HG02759 (cell line): ENCODE data around the gene PLCH1.

Experiments used
- ATAC-seq: cut with Tn5 transposase; IDR thresholded peaks from one replicate; pipeline ENCODE4 v1.9.1; 2021; ENCODE audit warnings: mild to moderate bottlenecking, moderate library complexity; ENCODE audit not compliant: unreplicated experiment

Gene PLCH1

DNA sequence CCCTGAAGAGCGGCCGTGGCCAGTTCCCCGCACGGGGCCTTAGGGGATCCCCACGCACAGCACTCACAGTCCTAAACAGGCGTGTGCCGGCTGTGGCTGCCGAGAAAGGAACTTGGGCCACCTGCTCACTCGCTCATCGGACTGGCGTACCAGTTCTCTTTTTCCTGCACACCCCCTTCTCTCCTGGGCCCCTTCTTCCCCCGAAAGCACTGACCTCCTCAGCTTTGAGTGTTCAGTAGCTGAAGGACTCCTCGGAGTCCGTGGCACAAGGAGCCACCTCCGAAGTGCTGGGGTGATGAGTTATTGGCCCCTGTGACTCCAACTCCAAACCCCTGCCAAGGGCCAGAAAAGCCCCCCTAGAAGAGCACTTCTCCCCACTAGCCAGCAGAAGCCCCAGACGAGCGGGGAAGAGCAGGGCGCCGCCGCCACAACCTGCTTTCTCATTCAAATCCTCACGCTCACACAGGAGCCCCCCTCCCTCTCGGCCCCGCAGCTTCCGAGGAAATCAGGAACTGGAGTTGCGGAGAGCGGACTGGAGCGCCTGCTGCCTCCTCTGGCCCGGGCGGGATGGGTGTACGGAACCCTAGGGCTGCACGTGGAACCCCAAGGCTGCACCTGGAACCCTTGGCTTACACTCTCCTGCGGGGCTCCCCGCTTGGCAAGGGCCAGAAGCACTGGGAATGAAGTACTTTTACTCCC lies at the start of gene PLCH1:
Gene PLCH1, minus strand, starts transcription at position 446 of the 699 bp plus-strand sequence. CDS start 40,847 bp downstream, outside the sequence.
- peak; percentile 60 for ATAC-seq

GRCh38 chr3:155792532-155792931 lies 47.7 kb upstream of the PLCH1 start:
- ATAC-seq: no peak

DNA sequence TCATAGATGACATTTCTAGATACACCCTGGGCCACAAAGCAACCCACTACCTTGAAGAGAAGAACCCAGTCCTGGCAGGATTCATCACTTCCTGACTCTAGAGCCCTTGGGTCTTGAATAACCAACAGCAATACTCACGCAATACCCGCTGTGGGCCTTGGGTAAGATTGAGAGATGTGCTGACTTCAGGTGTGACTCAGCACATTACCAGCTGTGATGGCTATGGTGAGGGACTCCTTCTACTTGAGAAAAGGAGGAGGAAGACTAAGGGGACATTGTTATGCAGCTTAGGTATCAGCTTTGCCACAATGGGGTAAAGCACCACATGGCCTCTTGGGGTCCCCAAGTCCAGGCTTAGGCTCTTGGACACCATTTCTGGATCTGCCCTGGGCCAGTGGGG lies 46.3 kb upstream of the PLCH1 start:
- ATAC-seq: no peak

GRCh38 chr3:155790272-155790925 lies 45.5 kb upstream of the PLCH1 start:
- ATAC-seq: no peak

DNA sequence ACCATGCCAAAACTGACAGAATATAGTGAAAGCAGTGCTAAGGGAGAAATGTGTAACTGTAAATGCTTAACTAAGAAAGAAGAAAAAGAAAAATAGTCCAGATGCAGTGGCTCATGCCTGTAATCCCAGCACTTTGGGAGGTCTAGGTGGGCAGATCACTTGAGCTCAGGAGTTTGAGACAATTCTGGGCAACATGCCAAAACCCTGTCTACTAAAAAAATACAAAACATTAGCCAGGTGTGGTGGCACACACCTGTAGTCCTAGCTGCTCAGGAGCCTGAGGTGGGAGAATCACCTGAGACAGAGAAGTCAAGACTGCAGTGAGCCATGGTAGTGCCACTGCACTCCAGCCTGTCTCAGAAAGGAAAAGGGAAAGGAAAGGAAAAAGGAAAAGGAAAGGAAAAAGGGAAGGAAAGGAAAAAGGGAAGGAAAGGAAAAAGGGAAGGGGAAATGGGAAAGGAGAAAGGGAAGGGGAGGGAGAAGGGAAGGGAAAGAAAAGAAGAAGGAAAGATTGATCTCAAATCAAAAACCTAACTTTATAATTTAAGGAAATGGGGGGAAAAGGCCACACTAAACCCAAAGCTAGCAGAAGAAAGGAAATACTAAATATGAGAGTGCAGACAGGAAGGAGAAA lies 40.9 kb upstream of the PLCH1 start:
- ATAC-seq: no peak

DNA sequence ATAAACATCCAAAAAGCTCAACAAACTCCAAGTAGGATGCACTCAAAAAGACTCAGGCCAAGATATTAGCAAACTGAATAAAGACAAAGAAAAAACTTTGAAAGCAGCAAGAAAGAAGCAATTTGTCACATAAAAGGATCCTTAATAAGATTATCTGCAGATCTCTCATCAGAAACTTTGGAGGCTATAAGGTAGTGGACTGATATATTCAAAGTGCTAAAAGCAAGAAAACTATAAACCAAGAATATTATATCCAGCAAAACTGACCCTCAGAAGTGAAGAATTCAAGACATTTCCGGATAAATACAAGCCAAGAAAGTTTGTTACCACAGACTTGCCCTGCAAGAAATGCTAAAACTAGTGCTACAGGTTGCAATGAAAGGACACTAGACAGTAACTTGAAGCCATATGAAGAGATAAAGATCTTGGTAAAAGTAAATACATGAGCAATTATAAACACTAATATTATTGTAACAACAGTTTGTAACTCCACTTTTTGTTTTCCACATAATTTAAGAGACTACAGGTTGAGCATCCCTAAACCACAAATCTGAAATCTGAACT lies 37.6 kb upstream of the PLCH1 start:
- no peak for ATAC-seq

DNA sequence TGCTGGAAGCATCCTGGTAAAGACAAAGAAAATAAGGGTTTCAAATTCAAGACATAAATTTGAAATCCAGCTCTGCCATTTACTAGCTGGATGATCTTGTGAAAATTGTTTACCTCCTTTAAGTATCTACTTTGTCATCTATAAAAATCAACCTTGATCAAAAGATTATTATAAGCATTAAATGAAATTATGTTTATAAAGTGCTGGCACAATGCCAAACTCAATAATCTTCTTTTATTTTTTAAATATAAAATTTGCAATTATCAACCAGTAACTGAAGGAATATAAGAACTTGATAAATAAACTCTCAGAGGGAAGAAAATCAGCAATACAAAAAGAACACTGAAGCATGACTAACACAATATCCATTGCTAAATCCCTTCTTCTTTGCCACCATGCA lies 35.4 kb upstream of the PLCH1 start:
- ATAC-seq: no peak

GRCh38 chr3:155778462-155778861 lies 33.6 kb upstream of the PLCH1 start:
- no peak for ATAC-seq

DNA sequence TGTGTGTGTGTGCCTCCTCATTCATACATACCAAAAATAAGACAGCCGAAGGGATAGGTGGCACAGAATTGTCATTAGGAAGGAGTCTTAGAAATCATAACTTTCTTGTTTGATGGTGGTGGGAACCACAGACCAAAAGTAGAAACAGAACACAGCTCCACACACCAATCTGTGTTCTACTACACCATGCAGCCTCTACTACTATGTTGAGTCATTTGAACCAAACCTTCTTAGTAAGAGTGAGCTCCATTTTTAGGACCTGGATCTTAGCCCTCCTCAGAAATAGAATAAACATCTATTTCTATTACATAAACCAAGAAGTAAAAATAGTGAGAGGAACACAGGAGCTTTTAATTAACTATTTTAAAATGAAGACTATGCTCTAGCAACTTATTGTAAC lies 27.9 kb upstream of the PLCH1 start:
- ATAC-seq: no peak

DNA sequence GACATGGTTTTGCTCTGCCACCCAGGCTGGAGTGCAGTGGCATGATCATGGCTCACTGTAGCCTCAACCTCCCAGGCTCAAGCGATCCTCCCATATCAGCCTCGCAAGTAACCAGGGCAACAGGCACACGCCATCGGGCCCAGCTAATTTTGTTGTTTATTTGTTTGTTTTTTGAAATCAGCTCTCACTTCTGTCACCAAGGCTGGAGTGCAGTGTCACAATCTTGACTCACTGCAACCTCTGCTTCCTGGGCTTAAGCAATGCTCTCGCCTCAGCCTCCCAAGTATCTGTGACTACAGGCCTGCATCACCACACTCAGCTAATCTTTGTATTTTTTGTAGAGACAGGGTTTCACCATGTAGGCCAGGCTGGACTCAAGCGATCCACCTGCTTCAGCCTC lies 26.3 kb upstream of the PLCH1 start:
- no peak for ATAC-seq

GRCh38 chr3:155766206-155766605 lies 21.3 kb upstream of the PLCH1 start:
- ATAC-seq: no peak

GRCh38 chr3:155763870-155764463 lies 19.1 kb upstream of the PLCH1 start:
- ATAC-seq: no peak

- no peak for ATAC-seq
Measured at GRCh38 chr3:155760653-155761052, 15.8 kb upstream of the PLCH1 start.

DNA sequence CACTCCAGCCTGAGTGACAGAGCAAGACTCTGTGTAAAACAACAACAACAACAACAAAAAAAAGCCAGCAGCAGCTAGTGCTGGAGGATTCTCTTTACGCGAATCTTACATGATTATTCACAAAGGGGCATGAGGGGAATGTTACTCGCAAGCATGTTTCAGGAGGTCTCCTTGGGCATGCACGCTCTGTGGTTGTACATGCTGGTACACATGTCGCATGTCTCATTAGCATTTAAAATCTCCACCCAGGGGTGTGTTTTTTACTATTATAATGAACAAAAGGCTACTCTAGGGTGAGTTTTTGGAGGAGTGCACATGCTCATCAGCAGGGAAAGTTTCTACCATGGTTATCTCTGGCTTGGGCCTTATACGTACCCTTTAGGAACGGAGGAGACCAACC lies 12.7 kb upstream of the PLCH1 start:
- ATAC-seq: no peak

DNA sequence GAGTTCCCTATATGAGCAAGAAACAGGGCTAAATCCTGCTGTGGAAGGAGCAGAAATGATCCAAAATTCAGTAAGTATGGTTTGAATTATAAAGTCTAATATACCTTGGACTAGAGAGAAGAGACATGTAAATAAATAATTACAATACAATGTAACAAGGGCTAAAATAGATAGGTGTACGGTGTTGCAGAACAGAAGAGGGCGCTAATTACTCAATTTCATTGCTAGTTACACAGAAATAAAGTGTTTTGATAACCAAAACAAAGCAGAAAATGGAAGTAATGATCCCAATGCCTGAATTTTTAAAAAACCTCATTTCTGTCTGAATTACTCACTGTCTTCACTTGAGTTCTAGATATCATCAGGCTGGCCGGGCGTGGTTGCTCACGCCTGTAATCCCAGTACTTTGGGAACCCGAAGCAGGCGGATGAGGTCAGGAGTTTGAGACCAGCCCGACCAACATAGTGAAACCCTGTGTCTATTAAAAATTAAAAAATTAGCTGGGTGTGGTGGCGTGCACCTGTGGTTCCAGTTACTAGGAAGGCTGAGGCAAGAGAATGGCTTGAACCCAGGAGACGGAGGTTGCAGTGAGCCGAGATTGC lies 8.3 kb upstream of the PLCH1 start:
- no peak for ATAC-seq

DNA sequence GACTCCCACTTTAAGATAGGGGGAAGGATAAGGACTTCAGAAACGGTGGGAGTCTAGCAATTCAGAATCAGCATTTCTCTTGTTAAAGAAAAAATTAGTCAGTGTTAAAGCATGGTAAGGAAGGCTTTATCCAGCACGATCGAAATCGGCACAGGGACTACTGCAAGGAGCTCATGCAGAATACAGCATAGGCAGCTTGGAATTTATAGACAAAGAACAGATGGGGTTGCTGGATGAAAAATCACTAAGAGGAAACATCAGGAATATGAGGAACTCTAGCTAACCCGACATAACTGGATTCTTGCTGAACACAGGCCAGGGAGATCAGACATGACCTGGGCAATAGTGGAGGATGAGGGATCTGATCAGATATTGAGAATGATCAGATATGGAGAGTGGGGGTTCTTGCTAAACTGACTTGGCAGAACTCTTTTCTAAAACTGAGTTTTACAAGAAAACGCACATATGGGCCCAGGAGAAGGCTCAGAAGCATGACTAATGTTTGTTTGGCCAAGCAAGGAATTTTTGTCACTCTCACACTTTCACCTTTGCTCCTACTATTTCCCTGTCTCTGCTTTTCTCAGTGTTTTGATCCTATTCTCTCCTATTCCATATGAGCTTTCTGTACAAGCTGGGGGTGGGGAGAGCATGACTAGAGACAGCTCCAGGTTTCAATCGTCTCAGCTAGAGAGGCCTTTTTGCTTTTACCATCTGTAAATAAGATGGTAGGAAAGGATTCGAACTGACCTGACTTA lies 3.9 kb upstream of the PLCH1 start:
- no peak for ATAC-seq

DNA sequence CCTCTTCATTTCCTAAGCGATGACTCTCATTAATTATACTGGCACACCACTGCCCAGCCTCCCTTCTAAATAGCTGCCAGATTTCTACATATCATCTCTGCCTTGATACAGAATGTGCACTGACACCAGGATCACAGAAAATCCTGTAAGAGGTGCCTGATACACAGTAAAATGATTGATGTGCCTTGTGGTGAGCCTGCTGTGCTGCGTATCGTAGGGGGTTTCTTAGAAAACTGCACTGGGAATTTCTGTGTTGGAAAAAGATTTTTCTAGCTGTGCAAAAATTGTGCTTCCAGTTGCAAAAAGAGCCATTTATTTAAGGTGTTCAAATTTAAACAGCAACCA lies 3.0 kb upstream of the PLCH1 start:
- ATAC-seq: no peak

- ATAC-seq: no peak
Measured at GRCh38 chr3:155747286-155747945, 2.5 kb upstream of the PLCH1 start.

DNA sequence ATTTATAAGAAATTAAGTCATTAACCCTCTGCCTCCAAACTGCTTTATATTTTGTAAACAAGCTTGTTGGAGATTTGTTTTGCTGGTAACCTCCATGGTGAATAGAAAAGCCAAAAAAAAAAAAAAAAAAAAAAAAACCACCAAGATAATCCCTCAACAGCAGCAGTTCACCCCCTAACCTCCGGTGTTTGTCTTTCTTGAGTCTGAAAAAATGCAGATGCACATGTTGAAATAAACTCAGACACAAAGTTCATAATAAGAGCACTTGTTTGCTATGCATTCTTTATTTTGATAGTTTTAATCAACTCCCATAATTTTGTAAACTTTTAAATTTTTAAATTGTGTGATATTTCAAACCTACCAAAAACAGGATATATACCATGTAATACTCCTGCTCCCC lies 1.8 kb upstream of the PLCH1 start:
- no peak for ATAC-seq
